Neutrophil (primary cell): ENCODE measurements around the gene DEPP1.
A peak's percentile ranks its signal among the peaks of the same experiment; 100 is the strongest.

ENCODE experiments used
- H3K27ac ChIP-seq: fragments of 200-600 bp; sonication (generic); 2 replicates; pipeline ENCODE4 v1.5.1; 2016; ENCODE audit warnings: mild to moderate bottlenecking, moderate library complexity
- H3K27me3 ChIP-seq: fragments of 200-600 bp; sonication (generic); 2 replicates; pipeline ENCODE4 v1.6.0; 2016; ENCODE audit warnings: mild to moderate bottlenecking
- H3K36me3 ChIP-seq: fragments of 200-600 bp; sonication (generic); 2 replicates; pipeline ENCODE4 v1.5.1; 2017
- H3K4me1 ChIP-seq, 2 experiments: fragments of 200-600 bp in 1 of 2; sonication (generic) in 1 of 2; 1 replicate in 1 of 2; 2 replicates in 1 of 2; pipeline versions ENCODE4 v1.5.1 to v1.6.1; 2013 to 2016; ENCODE audit warnings: low read depth in 1 of 2, low read length in 1 of 2, mild to moderate bottlenecking in 1 of 2, moderate library complexity in 1 of 2; ENCODE audit not compliant: control insufficient read depth in 1 of 2, insufficient read depth in 1 of 2
- H3K4me3 ChIP-seq, 2 experiments: fragments of 200-600 bp in 1 of 2; sonication (generic) in 1 of 2; 1 replicate in 1 of 2; 2 replicates in 1 of 2; pipeline ENCODE4 v1.5.1; 2013 to 2016; ENCODE audit warnings: low read depth in 1 of 2, low read length in 1 of 2, mild to moderate bottlenecking in 1 of 2, moderate library complexity in 1 of 2
- H3K9me3 ChIP-seq: fragments of 200-600 bp; sonication (generic); 2 replicates; pipeline ENCODE4 v1.5.1; 2016
- CTCF ChIP-seq: fragments of 200-600 bp; sonication (generic); IDR thresholded peaks from 2 replicates; pipeline ENCODE4 v1.5.1; 2016; ENCODE audit warnings: antibody characterized with exemption

The DEPP1 gene

GRCh38 chr10:44975431-44976331, 2.9 kb downstream of the DEPP1 start:
- no peaks in the 10 kb centered on the region for H3K9me3 ChIP-seq
- no peaks in the 10 kb centered on the region for H3K36me3 ChIP-seq
- peaks cover 18 to 23% of the 10 kb centered on the region in 2 experiments for H3K4me1 ChIP-seq
- TF ChIP-seq CTCF = no peak
- no peak overlapping the region for H3K27ac ChIP-seq
- no peaks in the 10 kb centered on the region for H3K27me3 ChIP-seq
- no peak overlapping the region for H3K4me3 ChIP-seq

GRCh38 chr10:44974628-44975430, 3.8 kb downstream of the DEPP1 start:
- H3K4me1 ChIP-seq = peaks cover 18 to 23% of the 10 kb centered on the region in 2 experiments

GRCh38 chr10:44974082-44974627, 4.5 kb downstream of the DEPP1 start:
- Histone ChIP-seq H3K36me3 (no peaks in the 10 kb centered on the region), H3K4me3 (peak overlapping the region; percentile 62 to 65), H3K27me3 (no peaks in the 10 kb centered on the region), H3K9me3 (no peaks in the 10 kb centered on the region), H3K4me1 (peaks cover 24 to 30% of the 10 kb centered on the region in 2 experiments), H3K27ac (peak overlapping the region; percentile 3)
- no peak for TF ChIP-seq CTCF

More at GRCh38 chr10:44974628-44975430, 3.8 kb downstream of the DEPP1 start:
- no peaks in the 10 kb centered on the region for H3K36me3 ChIP-seq
- peak; percentile 91 for TF ChIP-seq CTCF
- peak overlapping the region; percentile 3 for H3K27ac ChIP-seq
- no peaks in the 10 kb centered on the region for H3K9me3 ChIP-seq
- no peaks in the 10 kb centered on the region for H3K27me3 ChIP-seq
- H3K4me3 ChIP-seq = peak overlapping the region; percentile 62 to 65

GRCh38 chr10:44973323-44974081, 5.1 kb downstream of the DEPP1 start:
- H3K9me3 ChIP-seq = no peaks in the 10 kb centered on the region
- no peaks in the 10 kb centered on the region for H3K27me3 ChIP-seq
- H3K27ac ChIP-seq = no peak overlapping the region
- H3K4me1 ChIP-seq = peaks cover 30 to 37% of the 10 kb centered on the region in 2 experiments
- H3K4me3 ChIP-seq = no peak overlapping the region
- no peaks in the 10 kb centered on the region for H3K36me3 ChIP-seq
- TF ChIP-seq CTCF = no peak

- TF ChIP-seq CTCF = no peak
- Histone ChIP-seq H3K36me3 (no peaks in the 10 kb centered on the region), H3K4me3 (no peak overlapping the region), H3K27me3 (no peaks in the 10 kb centered on the region), H3K4me1 (peaks cover 36 to 43% of the 10 kb centered on the region in 2 experiments), H3K27ac (no peak overlapping the region), H3K9me3 (no peaks in the 10 kb centered on the region)
Measured at GRCh38 chr10:44972874-44973306, 5.7 kb downstream of the DEPP1 start.
